Vagina (tissue), 2 donors: Measurements from ENCODE around the gene TMEM215.

Source experiments
- CTCF ChIP-seq, 3 experiments: fragments of 450-650 bp in 2 of 3; fragments of 200-600 bp in 1 of 3; sonication (generic) in 1 of 3; IDR thresholded peaks; one replicate each; pipeline ENCODE4 v1.5.1; 2017 to 2019; ENCODE audit warnings: antibody characterized with exemption in 3 of 3, mild to moderate bottlenecking in 2 of 3, moderate library complexity in 2 of 3
- POLR2A ChIP-seq, 2 donors: fragments of 450-650 bp; IDR thresholded peaks; one replicate each; pipeline ENCODE4 v1.6.1; 2017; ENCODE audit warnings: antibody characterized with exemption in 2 of 2, mild to moderate bottlenecking in 2 of 2, moderate library complexity in 2 of 2
- POLR2AphosphoS5 ChIP-seq, 2 donors: sonication (generic); formaldehyde crosslinking; IDR thresholded peaks; one replicate each; pipeline ENCODE4 v1.9.0; 2017; ENCODE audit warnings: antibody characterized with exemption in 2 of 2, mild to moderate bottlenecking in 2 of 2, low read depth in 1 of 2; ENCODE audit not compliant: insufficient read depth in 1 of 2

- TF ChIP-seq CTCF (IDR thresholded peaks at IDR 0.05) (no peak), POLR2A (IDR thresholded peaks at IDR 0.05) (no peak), POLR2AphosphoS5 (IDR thresholded peaks at IDR 0.05; ENCODE audit: insufficient read depth in 1 of 2, low read depth in 1 of 2) (no peak)
Observed at GRCh38 chr9:32811246-32811645, 27.9 kb downstream of the TMEM215 start.
